ENCODE data around the gene KCP. TPM values are rescaled to one million over a fixed set of nuclear protein-coding genes. Genes with fewer than 3 reads are reported as not detected.

Gene KCP
- total RNA-seq, 1 donor: 1.1 TPM

- Histone ChIP-seq H3K9me3 (ENCODE audit: low read depth, low read length) (no peaks in the 10 kb centered on the region), H2AFZ (ENCODE audit: low read length) (no peak overlapping the region), H3K27ac (ENCODE audit: low read depth, low read length) (no peak overlapping the region), H3K36me3 (ENCODE audit: insufficient read depth, low read length) (no peaks in the 10 kb centered on the region), H3K4me2 (ENCODE audit: insufficient read depth, low read length) (no peak overlapping the region), H4K20me1 (ENCODE audit: insufficient read depth, low read length) (no peaks in the 10 kb centered on the region), H3K79me2 (ENCODE audit: insufficient read depth, low read length) (no peaks in the 10 kb centered on the region), H3K27me3 (ENCODE audit: insufficient read depth, low read length) (peaks cover 13% of the 10 kb centered on the region), H3K4me1 (ENCODE audit: insufficient read depth, low read length) (no peaks in the 10 kb centered on the region), H3K4me3 (ENCODE audit: insufficient read depth, low read length) (no peak overlapping the region)
- DNase-seq (ENCODE audit: insufficient read length, low spot score, missing footprints): peak; percentile 61
- TF ChIP-seq CTCF (IDR thresholded peaks at IDR 0.05; ENCODE audit: extremely low read depth, low read depth, low read length): no peak
Measured at GRCh38 chr7:128885370-128886187, 24.9 kb downstream of the KCP start.

DNA sequence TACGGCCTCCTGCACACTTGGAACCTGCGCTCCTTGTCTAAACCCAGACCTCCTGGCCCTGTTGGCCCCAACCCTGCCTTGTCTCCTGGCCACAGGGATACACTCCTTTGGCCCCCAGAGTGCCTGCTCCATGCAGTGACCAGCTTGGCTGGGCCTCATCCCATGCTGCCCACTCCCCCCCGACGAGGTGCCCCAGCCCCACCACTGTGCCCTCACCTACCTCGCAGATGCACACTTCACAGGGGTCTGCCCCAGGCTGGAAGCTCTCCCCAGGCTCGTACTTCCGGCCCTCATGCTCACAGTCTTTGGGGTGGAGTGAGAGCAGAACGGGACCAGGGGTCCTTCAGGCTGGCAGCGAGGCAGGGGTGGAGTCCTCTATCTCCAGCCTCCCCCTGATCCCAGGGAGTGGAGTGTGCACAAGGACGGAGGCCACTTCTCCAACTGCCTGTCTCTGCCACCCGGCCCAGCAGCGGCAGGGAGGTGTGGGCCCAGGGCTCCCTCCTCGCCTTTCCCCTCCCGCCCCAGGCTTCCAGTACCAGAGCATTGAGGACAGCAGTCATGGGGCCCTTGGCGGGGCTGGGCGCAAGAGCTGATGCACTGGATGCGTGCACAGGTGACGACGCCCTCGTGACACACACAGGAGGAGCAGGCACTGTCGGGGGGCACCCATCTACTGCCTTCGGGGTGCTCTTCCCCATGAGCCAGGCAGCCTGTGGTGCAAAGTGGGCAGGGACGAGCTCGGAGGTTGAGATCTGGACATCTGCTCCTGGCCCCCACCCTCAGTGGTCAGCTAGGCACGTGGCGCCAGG lies 25.7 kb downstream of the KCP start:
- TF ChIP-seq CTCF (IDR thresholded peaks at IDR 0.05; ENCODE audit: extremely low read depth, low read depth, low read length): no peak
- no peaks in the 10 kb centered on the region for H4K20me1 ChIP-seq (ENCODE audit: insufficient read depth, low read length)
- H3K4me1 ChIP-seq (ENCODE audit: insufficient read depth, low read length): no peaks in the 10 kb centered on the region
- no peak overlapping the region for H3K27ac ChIP-seq (ENCODE audit: low read depth, low read length)
- no peaks in the 10 kb centered on the region for H3K79me2 ChIP-seq (ENCODE audit: insufficient read depth, low read length)
- no peak overlapping the region for H2AFZ ChIP-seq (ENCODE audit: low read length)
- peak; percentile 78 for DNase-seq (ENCODE audit: insufficient read length, low spot score, missing footprints)
- no peak overlapping the region for H3K4me3 ChIP-seq (ENCODE audit: insufficient read depth, low read length)
- no peak overlapping the region for H3K4me2 ChIP-seq (ENCODE audit: insufficient read depth, low read length)
- no peaks in the 10 kb centered on the region for H3K36me3 ChIP-seq (ENCODE audit: insufficient read depth, low read length)
- no peaks in the 10 kb centered on the region for H3K9me3 ChIP-seq (ENCODE audit: low read depth, low read length)
- H3K27me3 ChIP-seq (ENCODE audit: insufficient read depth, low read length): peaks cover 6% of the 10 kb centered on the region

DNA sequence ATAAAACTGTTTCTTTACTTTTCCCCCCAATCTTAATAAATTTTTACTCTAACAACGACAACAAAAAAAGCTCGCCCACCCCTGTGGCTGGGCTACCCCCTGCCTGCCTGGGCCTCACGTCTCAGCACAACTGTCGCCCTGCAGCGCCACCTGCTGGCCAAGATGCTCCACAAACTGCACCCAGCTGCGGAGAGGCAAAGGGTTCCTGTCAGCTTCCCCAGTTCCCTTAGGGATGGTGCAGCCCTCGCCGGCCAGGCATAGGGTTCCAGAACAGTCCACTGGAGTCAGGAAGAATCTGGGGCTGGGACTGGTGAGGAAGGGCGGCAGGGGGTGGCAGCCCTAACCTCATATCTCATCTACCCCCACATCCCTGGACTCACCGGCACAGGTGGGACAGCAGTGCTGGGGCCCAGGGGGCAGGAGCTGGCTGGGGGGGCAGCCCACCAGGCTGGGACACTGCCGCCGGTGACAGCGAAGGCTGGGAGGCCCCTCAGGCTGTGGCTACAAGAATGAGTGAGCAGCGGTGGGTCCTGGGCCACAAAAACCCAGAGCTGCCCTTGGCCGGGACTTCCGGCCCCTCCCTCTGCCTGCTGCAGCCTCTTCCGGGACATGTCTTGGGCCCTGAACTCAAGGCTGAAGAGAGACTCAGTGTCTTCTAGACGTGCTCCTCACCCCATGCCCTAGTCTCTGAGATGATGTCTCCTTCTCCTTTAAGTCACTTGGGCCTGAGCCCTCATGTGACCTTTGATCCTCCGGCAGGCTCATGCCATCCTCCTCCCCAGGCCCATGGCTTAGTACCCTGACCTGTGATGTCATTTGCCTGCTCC lies 26.7 kb downstream of the KCP start:
- Histone ChIP-seq H3K9me3 (ENCODE audit: low read depth, low read length) (no peaks in the 10 kb centered on the region), H3K4me1 (ENCODE audit: insufficient read depth, low read length) (no peaks in the 10 kb centered on the region), H4K20me1 (ENCODE audit: insufficient read depth, low read length) (no peaks in the 10 kb centered on the region), H3K27me3 (ENCODE audit: insufficient read depth, low read length) (no peaks in the 10 kb centered on the region), H3K27ac (ENCODE audit: low read depth, low read length) (no peak overlapping the region), H3K4me3 (ENCODE audit: insufficient read depth, low read length) (no peak overlapping the region), H3K36me3 (ENCODE audit: insufficient read depth, low read length) (no peaks in the 10 kb centered on the region), H3K4me2 (ENCODE audit: insufficient read depth, low read length) (no peak overlapping the region), H3K79me2 (ENCODE audit: insufficient read depth, low read length) (no peaks in the 10 kb centered on the region), H2AFZ (ENCODE audit: low read length) (no peak overlapping the region)
- peak; percentile 91 for TF ChIP-seq CTCF (IDR thresholded peaks at IDR 0.05; ENCODE audit: extremely low read depth, low read depth, low read length)
- DNase-seq (ENCODE audit: insufficient read length, low spot score, missing footprints): peak; percentile 99
